ENCODE measurements around the gene CD300C.

Gene CD300C

GRCh38 chr17:74493331-74493833 is 52.5 kb downstream of the CD300C start:
- Histone ChIP-seq H3K27me3 (replicated peaks) (no peaks in the 10 kb centered on the region), H3K27ac (no peak overlapping the region), H3K36me3 (replicated peaks) (no peaks in the 10 kb centered on the region), H3K4me3 (ENCODE audit: low read depth, low read length) (no peak overlapping the region)
- in situ Hi-C loops (cut with HindIII; ENCODE audit: low pct_ligation_motif_present, low sequenced_read_pairs): no loop called here
- DNase-seq: peak; percentile 63
- peak; percentile 83 for TF ChIP-seq CTCF (IDR thresholded peaks at IDR 0.05; ENCODE audit: low read depth, low read length, missing control alignments)

GRCh38 chr17:74491626-74492025 is 54.3 kb downstream of the CD300C start:
- Histone ChIP-seq H3K4me3 (ENCODE audit: low read depth, low read length) (no peak overlapping the region), H3K27me3 (replicated peaks) (no peaks in the 10 kb centered on the region), H3K36me3 (replicated peaks) (no peaks in the 10 kb centered on the region), H3K27ac (no peak overlapping the region)
- no peak for DNase-seq
- in situ Hi-C loops (cut with HindIII; ENCODE audit: low pct_ligation_motif_present, low sequenced_read_pairs): no loop called here
- TF ChIP-seq CTCF (IDR thresholded peaks at IDR 0.05; ENCODE audit: low read depth, low read length, missing control alignments): no peak
